ENCODE data around the gene PIP4K2C.
A peak's percentile ranks its signal among the peaks of the same experiment; 100 is the strongest.

Gene PIP4K2C

DNA sequence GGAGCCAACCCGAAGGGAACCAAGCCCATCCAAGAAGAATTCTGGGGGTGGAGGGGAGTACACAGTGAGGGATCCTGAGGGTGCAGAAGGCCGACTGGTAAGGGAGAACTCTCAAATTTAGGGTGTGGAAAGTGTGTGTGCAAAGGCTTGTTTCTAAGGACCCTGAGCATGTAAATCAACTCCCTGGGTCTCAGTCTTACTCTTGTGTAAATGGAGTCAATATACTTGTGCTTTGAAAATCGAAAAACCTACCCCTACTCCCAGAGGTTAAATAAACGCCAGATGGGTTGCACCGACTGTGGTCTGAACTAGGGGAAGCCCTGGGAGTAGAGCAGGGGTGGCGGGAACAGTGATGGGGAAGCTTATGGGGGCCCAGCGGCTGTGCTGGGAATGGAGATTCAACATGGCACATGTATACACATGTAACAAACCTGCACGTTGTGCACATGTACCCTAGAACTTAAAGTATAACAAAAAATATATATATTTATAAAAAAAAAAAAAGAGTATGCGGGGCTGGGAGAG, 36.0 kb downstream of the PIP4K2C start:
- H3K4me3 ChIP-seq, result no peak overlapping the region
- TF ChIP-seq Cebpa-rat (IDR thresholded peaks at IDR 0.05), result no peak
- H3K27ac ChIP-seq, result no peak overlapping the region
- peaks cover 9 to 19% (median 11%) of the 10 kb centered on the region in 10 experiments; a peak in 14 of 20 replicates for H3K4me1 ChIP-seq
- 0 out of 22 replicates have a peak, but pooled peaks cover 0 to 6% (median 0%) of the 10 kb centered on the region in 11 experiments for H3K36me3 ChIP-seq
- H3K27me3 ChIP-seq, result peaks cover 98 to 100% (median 100%) of the 10 kb centered on the region in 11 experiments
- peaks cover 0 to 36% (median 9%) of the 10 kb centered on the region in 11 experiments; a peak in 13 of 22 replicates for H4K20me1 ChIP-seq
- no peak overlapping the region for H3K4me2 ChIP-seq
- peaks cover 8 to 25% (median 17%) of the 10 kb centered on the region in 11 experiments; a peak in 18 of 22 replicates for H3K9me3 ChIP-seq (replicated peaks in 1 of 11)
- no peak overlapping the region for H3K9ac ChIP-seq

DNA sequence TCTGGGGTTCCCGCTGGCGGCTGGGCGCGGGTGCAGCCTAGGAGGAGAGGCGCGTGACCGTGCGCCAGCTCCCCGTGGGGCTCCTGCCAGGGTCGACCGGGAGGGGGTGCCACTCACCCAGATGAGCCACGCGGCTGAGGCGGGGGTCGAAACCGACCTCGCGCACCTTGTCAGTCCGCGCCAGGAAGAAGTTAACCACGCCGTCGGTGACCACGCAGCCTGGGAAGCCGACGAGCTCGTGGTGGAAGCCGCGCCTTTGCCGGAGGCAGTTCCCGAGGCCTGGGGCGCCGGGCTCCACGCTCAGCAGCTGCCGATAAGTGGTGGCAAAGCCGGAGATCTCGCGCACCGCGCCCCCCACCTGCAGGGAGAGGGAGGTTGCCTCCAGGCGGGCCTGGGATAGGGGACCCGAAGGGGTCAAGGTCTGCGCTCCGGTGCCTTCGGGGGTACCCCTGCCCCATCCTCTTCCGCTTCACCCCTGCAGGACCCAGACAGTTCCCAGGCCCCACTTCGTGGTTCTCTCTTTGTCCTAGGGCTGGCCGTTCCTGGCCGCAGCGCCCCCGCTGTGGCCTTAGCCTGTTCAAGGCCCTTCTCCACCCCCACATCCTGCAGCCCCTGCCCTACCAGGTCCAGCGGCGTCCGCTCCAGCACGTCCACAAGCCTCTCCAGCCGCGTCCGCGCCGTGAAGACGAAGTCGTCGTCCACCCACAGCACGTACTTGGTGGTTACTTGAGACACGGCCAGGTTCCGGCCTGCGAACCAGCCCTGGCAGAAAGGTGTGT, 36.7 kb downstream of the PIP4K2C start:
- peaks cover 98 to 100% (median 100%) of the 10 kb centered on the region in 11 experiments for H3K27me3 ChIP-seq
- H3K4me3 ChIP-seq, result 0 out of 20 replicates have a peak overlapping the region, but pooled peaks of 1 of the 10 experiments have one; percentile 19
- H3K36me3 ChIP-seq, result 0 out of 22 replicates have a peak, but pooled peaks cover 0 to 6% (median 0%) of the 10 kb centered on the region in 11 experiments
- no peak overlapping the region for H3K4me2 ChIP-seq
- no peak for TF ChIP-seq Cebpa-rat (IDR thresholded peaks at IDR 0.05)
- H3K27ac ChIP-seq, result no peak overlapping the region
- H3K9ac ChIP-seq, result no peak overlapping the region
- H3K4me1 ChIP-seq, result peaks cover 9 to 24% (median 15%) of the 10 kb centered on the region in 10 experiments; a peak in 15 of 20 replicates
- peaks cover 0 to 32% (median 5%) of the 10 kb centered on the region in 11 experiments; a peak in 13 of 22 replicates for H4K20me1 ChIP-seq
- peaks cover 8 to 25% (median 17%) of the 10 kb centered on the region in 11 experiments; a peak in 18 of 22 replicates for H3K9me3 ChIP-seq (replicated peaks in 1 of 11)

DNA sequence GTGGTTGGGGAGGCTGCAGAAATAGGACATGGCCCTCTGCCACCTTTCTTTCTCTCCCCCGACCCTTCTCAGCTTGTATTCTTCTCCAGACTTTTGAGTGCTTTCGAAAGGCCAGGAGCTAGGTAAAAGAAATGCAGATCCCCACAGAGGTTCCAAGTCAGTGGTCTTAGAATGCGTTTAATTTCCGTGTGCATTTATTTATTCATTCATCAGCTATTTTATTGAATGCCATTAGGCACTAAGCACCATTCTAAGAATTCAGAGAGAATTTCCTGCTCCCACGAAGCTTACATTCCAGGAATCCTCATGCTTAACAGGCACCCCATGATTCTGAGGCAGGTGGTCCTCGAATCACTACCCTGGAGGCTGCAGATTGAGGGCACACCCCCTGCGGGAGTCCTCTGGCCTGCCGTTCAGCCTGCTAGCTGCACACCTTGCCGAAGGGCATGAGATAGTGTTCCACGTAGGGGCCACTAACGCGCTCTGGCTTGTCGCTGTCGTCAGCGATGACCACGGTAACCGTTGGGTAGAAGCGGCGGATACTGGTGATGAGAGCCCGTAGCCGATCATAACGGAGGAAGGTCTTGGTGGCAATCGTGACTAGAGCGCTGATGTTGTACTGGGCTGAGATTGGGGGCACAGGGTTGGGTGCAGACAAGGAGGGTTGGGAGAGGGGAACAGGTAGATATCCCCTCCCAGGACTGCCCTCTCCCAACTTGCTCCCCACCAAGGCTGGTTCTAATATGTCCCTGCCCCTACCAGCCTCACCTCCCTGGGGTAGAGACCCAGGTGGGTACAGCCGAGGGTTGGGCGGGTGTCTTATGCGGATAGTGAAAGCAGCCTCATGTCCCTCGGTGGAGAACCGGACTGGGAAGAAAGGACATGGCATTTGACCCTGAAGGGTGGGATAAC, 37.5 kb downstream of the PIP4K2C start:
- Histone ChIP-seq H3K27me3 (peaks cover 99 to 100% (median 100%) of the 10 kb centered on the region in 11 experiments), H3K4me3 (0 out of 20 replicates have a peak overlapping the region, but pooled peaks of 1 of the 10 experiments have one; percentile 19)

DNA sequence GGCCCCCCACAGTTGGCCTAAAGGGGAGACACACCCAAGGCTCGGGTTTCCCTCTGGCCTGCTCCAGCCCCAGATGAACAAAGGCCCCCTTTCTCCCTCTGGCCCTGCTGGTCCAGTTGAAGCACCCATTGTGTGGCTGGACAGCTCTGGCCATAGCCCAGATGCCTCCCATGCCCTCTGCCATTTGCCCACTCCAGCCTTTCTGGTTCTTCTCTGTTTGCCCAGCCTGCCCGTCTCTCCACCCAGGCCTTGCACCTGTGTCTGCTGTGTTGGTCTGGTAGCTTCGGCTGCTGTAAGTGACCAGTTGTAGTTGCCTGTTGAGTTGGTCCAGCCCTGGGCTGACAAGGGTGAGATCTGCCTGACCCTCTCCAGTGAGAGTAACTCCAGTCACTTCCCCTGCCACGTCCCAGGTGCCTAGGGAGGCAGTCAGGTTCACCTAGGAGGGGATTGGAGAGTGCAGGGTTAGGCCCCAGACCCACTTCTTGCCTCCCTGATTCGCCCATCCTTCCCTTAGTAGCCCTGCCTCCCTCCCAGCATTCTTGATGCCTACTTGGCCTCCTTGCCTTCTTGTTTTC, 39.0 kb downstream of the PIP4K2C start:
- 0 out of 22 replicates have a peak, but pooled peaks cover 0 to 6% (median 0%) of the 10 kb centered on the region in 11 experiments for H3K36me3 ChIP-seq
- H3K27ac ChIP-seq, result no peak overlapping the region
- no peak overlapping the region for H3K4me3 ChIP-seq
- TF ChIP-seq Cebpa-rat (IDR thresholded peaks at IDR 0.05), result no peak
- peaks cover 8 to 25% (median 17%) of the 10 kb centered on the region in 11 experiments; a peak in 18 of 22 replicates for H3K9me3 ChIP-seq (replicated peaks in 1 of 11)
- H3K4me1 ChIP-seq, result peaks cover 7 to 25% (median 15%) of the 10 kb centered on the region in 10 experiments; a peak in 15 of 20 replicates
- H3K9ac ChIP-seq, result no peak overlapping the region
- H4K20me1 ChIP-seq, result peaks cover 0 to 32% (median 5%) of the 10 kb centered on the region in 11 experiments; a peak in 12 of 22 replicates
- H3K4me2 ChIP-seq, result no peak overlapping the region
- peaks cover 92 to 94% (median 93%) of the 10 kb centered on the region in 11 experiments for H3K27me3 ChIP-seq

More for the DNA sequence above, 37.5 kb downstream of the PIP4K2C start:
- Histone ChIP-seq H3K9ac (no peak overlapping the region), H3K36me3 (0 out of 22 replicates have a peak, but pooled peaks cover 0 to 6% (median 0%) of the 10 kb centered on the region in 11 experiments), H4K20me1 (peaks cover 0 to 32% (median 5%) of the 10 kb centered on the region in 11 experiments; a peak in 13 of 22 replicates), H3K9me3 (replicated peaks in 1 of 11) (peaks cover 8 to 25% (median 17%) of the 10 kb centered on the region in 11 experiments; a peak in 18 of 22 replicates), H3K4me1 (peaks cover 9 to 25% (median 17%) of the 10 kb centered on the region in 10 experiments; a peak in 16 of 20 replicates), H3K27ac (no peak overlapping the region), H3K4me2 (no peak overlapping the region)
- no peak for TF ChIP-seq Cebpa-rat (IDR thresholded peaks at IDR 0.05)

DNA sequence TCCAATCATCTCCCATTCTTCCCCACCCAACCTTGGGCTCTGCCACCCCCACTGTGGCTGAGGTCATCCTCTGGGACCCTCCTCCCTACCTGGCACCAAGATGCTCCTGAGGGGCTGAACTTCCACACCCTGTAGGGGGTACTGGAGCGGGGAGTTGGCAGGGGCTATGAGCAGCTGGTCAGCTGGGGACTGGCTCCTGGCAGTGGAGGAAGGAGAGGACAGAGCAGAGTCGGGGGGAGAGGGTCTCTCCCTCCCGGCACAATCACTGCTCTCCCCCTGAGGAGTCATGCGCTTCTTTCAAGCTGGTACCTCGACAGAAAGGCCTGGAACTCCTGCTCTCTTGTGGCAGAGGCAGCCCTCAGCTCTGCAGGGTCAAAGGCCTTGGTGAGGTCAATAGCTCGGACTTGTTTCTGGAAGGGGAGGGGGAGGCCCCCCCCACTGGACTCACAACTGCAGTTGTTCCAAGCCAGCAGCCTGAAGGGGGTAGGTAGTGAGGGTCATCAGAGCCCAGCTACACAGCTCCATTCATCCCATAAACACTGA, 40.0 kb downstream of the PIP4K2C start:
- Histone ChIP-seq H3K4me1 (peaks cover under 1 to 16% (median 7%) of the 10 kb centered on the region in 10 experiments; a peak in 13 of 20 replicates), H4K20me1 (peaks cover 0 to 31% (median 5%) of the 10 kb centered on the region in 11 experiments; a peak in 12 of 22 replicates), H3K36me3 (0 out of 22 replicates have a peak, but pooled peaks cover 0 to 6% (median 0%) of the 10 kb centered on the region in 11 experiments), H3K9me3 (replicated peaks in 1 of 11) (peaks cover 8 to 25% (median 17%) of the 10 kb centered on the region in 11 experiments; a peak in 18 of 22 replicates), H3K4me3 (no peak overlapping the region), H3K9ac (no peak overlapping the region), H3K27ac (no peak overlapping the region), H3K27me3 (peaks cover 82 to 85% (median 83%) of the 10 kb centered on the region in 11 experiments), H3K4me2 (no peak overlapping the region)
- TF ChIP-seq Cebpa-rat (IDR thresholded peaks at IDR 0.05), result no peak

DNA sequence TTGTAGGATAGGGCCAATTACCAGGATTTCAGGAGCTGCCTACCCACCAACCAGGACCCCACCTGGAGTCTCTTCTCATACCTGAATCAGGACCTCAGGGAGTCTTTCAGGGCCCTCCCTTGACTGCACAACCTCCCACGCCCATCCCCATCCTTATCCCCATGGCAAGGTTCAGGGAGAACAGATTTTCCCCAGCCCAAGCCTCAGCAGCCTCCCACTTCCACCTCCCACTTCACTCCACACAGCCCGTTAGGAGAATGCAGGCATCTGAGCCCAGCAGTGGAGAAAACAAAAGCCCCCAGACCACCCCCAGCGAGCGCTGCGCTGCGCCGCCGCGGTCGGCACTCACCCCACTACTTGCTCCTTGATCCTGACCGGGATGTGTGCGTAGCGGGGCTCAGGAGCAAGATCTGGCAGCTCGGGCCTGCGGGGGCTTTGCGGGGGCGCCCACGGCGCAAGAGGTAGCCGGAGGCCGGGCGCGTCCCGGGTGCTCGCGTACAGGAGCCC, 40.6 kb downstream of the PIP4K2C start:
- peak overlapping the region; percentile 90 to 100 (median 98) for H3K4me2 ChIP-seq
- peaks cover 0 to 15% (median 7%) of the 10 kb centered on the region in 10 experiments; a peak in 10 of 20 replicates for H3K4me1 ChIP-seq
- H3K27me3 ChIP-seq, result peaks cover 75 to 79% (median 77%) of the 10 kb centered on the region in 11 experiments
- H3K9ac ChIP-seq, result peak overlapping the region in 2 of 11 experiments; percentile 71 to 79; a peak in 3 of 22 replicates
- H3K4me3 ChIP-seq, result peak overlapping the region; percentile 56 to 77 (median 68); a peak in 16 of 20 replicates
- H4K20me1 ChIP-seq, result peaks cover 0 to 26% (median 5%) of the 10 kb centered on the region in 11 experiments; a peak in 12 of 22 replicates
- no peak overlapping the region for H3K27ac ChIP-seq
- 0 out of 22 replicates have a peak, but pooled peaks cover 0 to 6% (median 0%) of the 10 kb centered on the region in 11 experiments for H3K36me3 ChIP-seq
- peaks cover 8 to 22% (median 17%) of the 10 kb centered on the region in 11 experiments; a peak in 18 of 22 replicates for H3K9me3 ChIP-seq (replicated peaks in 1 of 11)
- no peak for TF ChIP-seq Cebpa-rat (IDR thresholded peaks at IDR 0.05)
